ENCODE results near the gene CDC73.
"Not testable (repeated sequence)": the region's sequence is repeated elsewhere in the genome, so short reads cannot be mapped to it uniquely, and the experiment has no call there.

Gene CDC73

DNA sequence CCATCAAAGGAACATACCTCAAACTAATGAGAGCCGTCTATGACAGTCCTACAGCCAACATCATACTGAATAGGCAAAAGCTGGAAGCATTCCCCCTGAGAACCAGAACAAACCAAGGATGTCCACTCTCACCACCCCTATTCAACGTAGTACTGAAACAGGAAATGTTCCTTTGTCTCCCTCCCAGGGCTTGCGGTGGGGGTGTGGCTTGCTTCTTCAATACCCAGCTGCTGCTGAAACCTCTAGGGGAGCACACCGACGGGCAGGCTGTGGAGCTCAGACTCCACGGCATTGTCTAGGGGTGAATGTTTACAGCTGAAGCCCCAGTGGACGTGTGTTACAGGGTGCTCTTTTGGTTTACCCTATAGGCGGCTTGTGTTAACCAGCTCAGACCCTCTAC lies 95.1 kb downstream of the CDC73 start:
- TF ChIP-seq, protein P1, sequence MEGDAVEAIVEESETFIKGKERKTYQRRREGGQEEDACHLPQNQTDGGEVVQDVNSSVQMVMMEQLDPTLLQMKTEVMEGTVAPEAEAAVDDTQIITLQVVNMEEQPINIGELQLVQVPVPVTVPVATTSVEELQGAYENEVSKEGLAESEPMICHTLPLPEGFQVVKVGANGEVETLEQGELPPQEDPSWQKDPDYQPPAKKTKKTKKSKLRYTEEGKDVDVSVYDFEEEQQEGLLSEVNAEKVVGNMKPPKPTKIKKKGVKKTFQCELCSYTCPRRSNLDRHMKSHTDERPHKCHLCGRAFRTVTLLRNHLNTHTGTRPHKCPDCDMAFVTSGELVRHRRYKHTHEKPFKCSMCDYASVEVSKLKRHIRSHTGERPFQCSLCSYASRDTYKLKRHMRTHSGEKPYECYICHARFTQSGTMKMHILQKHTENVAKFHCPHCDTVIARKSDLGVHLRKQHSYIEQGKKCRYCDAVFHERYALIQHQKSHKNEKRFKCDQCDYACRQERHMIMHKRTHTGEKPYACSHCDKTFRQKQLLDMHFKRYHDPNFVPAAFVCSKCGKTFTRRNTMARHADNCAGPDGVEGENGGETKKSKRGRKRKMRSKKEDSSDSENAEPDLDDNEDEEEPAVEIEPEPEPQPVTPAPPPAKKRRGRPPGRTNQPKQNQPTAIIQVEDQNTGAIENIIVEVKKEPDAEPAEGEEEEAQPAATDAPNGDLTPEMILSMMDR (IDR thresholded peaks at IDR 0.05; ENCODE audit: insufficient read depth, low read depth, low read length, missing control alignments), result no peak
- H3K4me3 ChIP-seq (ENCODE audit: low read length), result no peak overlapping the region
- no peak for DNase-seq (ENCODE audit: low read depth)

DNA sequence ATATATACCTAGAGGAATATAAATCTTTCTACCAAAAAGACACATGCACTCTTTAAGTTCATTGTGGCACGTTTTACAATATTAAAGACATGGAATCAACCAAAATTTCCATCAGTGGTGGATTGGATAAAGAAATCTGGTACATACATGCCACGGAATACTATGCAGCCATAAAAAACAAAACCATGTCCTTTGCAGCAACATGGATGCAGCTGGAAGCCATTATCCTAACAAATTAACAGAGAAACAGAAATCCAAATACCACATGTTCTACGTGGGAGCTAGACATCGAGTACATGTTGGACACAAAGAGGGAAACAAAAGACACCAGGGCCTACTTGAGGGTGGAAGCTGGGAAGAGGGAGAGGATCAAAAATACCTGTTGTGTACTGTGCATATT lies 97.6 kb downstream of the CDC73 start:
- DNase-seq (ENCODE audit: low read depth), result no peak
- no peak overlapping the region for H3K4me3 ChIP-seq (ENCODE audit: low read length)
- TF ChIP-seq, protein P1 (IDR thresholded peaks at IDR 0.05; ENCODE audit: insufficient read depth, low read depth, low read length, missing control alignments), result no peak

DNA sequence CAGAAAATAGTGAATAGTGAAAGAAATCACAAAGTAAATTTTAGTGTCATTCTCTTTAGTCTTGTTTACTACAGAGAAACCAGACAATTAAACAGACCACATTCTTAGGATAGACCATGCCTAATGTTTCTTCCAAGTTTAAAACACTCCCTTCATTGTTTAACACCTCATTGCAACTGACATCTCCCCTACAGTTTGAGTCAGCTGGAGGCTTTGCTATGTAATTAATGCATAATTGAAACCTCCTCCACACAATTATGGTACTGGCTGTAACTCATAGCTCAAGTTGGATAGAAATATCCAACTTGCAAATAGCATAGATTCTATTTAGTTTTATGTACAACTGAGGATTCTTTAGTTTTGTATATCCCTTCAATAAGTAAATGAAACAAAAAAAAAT lies 99.8 kb downstream of the CDC73 start:
- peak; percentile 11 for DNase-seq (ENCODE audit: low read depth)

DNA sequence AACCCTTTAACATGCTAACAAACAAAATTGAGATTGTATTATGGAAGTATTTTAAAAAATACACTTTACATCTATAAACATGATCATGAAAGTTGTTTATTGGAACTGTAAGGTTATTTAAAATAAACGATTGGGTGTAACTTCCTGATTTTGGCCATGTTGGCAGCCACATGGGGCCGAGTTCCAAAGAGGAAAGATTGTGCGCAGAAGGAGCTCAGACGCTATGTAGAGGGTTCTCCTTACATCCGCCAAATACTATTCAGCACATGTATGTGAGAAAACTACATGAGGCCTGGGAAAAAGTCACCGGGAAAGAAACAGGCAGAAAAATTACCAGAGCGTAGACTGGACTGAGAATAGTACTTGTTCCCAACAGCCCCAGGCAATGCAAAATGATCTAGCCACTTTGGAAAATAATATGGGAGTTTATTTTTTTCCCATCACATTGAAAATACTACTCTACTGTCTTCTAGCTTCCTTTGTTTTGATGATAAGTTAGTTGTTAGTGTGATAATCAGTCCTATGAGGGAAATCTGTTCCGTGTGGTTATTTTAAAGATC lies 100.3 kb downstream of the CDC73 start:
- DNase-seq (ENCODE audit: low read depth), result no peak
- TF ChIP-seq, protein P1 (IDR thresholded peaks at IDR 0.05; ENCODE audit: insufficient read depth, low read depth, low read length, missing control alignments), result no peak
- H3K4me3 ChIP-seq (ENCODE audit: low read length), result no peak overlapping the region

More for the DNA sequence above, 99.8 kb downstream of the CDC73 start:
- no peak overlapping the region for H3K4me3 ChIP-seq (ENCODE audit: low read length)
- TF ChIP-seq, protein P1 (IDR thresholded peaks at IDR 0.05; ENCODE audit: insufficient read depth, low read depth, low read length, missing control alignments), result no peak

DNA sequence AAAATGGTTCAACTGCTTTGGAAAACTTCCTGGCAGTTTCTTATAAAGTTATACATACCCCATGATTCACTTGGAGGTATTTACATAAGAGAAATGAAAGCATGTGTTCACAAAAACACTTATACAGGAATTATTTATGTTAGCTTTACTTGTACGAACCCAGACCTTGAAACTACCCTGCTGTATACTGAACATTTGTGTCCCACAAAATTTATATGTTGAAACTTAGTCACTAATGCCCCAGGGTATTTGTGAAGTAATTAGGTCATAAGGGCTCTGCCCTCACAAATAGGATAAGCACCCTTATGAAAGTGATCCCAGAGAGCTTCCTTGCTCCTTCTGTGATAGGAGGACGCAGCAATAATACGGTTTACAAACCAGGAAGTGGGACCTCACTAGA lies 107.3 kb downstream of the CDC73 start:
- peak; percentile 66 for DNase-seq (ENCODE audit: low read depth)
- TF ChIP-seq, protein P1 (IDR thresholded peaks at IDR 0.05; ENCODE audit: insufficient read depth, low read depth, low read length, missing control alignments), result no peak
- no peak overlapping the region for H3K4me3 ChIP-seq (ENCODE audit: low read length)

DNA sequence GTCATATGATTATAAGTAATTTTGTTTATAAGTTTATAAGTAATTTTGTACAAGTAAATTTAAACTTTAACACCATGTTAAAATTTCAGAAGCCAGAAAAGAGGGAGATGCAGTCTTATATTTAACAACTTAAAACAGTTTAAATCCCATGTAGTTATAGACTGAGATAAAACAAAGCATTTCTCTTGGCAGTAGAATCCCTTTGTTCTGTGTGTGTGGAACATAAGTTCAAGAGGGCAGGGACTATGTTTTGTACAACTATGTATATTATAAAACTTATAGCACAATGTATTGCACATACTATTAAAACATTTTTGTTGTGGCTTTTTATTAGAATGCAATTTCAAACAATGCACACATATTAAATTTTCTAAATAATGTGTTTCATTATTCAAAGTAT lies 109.3 kb downstream of the CDC73 start:
- not testable (repeated sequence) for H3K4me3 ChIP-seq (ENCODE audit: low read length); DNase-seq (ENCODE audit: low read depth)

DNA sequence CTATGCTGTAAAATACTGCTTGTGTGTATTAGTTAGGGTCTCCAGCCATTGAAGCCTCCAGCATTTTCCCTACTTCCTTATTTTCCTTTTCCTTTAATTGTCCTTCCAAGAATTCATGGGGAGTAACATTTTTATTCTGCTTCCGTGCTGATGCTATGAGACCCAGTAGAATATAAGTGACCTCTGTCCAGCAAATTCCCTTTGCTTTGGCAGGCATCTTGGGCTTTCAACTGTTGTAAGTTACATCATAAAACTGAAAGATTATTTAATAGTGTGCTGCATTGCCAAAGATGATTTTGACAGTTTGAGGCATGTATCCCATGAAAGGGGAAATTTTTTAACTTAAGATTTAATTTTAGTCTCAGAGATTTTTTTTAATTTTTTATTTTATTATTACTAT lies 112.7 kb downstream of the CDC73 start:
- TF ChIP-seq, protein P1 (IDR thresholded peaks at IDR 0.05; ENCODE audit: insufficient read depth, low read depth, low read length, missing control alignments), result no peak
- no peak overlapping the region for H3K4me3 ChIP-seq (ENCODE audit: low read length)
- DNase-seq (ENCODE audit: low read depth), result no peak

All from epithelial cell of esophagus (primary cell).